Stimulated activated CD8-positive, alpha-beta memory T cell treated with anti-CD3 and anti-CD28 coated beads, Interleukin-15, amount 100 ng/mL, for 48 hours (primary cell): ENCODE measurements around the gene PWWP2B.
A peak's percentile ranks its signal among the peaks of the same experiment; 100 is the strongest.

ENCODE experiments used
- DNase-seq, 2 donors: peaks; one replicate each; pipeline ENCODE4 v3.0.0-alpha.2; 2020; ENCODE audit warnings: low read depth in 2 of 2

Gene PWWP2B

GRCh38 chr10:132447446-132448247, 50.6 kb downstream of the PWWP2B start:
- DNase-seq: peak; percentile 78 to 82

GRCh38 chr10:132448248-132448731, 51.3 kb downstream of the PWWP2B start:
- peak; percentile 58 to 59 for DNase-seq

DNA sequence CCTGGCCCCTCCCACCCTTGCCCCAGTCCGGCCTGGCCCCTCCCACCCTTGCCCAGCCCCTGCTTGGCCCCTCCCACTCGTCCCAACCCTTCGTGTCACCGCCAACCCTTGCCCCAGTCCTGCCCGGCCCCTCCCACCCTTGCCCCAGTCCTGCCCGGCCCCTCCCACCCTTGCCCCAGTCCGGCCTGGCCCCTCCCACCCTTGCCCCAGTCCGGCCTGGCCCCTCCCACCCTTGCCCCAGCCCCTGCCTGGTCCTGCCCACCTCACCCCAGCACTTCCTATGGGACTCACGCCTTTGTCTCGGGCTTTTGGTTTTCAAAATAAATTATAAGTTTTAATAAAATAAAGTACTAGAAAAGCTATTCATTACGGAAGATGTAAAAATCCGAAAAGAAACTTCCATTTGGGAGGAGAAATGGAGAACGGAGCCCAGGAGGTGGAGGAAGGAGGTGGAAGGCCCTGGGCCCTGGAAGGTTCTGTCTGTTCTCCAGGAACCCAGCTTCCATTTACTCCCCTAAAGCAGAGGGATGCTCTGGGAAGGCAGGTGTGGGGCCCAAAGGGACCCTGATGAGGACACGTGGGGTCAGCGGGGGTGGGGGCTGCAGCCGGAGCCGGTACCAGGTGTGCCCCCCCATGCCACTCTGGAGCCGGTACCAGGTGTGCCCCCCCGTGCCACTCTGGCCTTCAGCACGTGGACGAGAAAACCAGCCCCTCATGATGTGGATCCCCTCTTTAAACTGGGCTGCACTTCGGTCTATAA, 52.2 kb downstream of the PWWP2B start:
- no peak for DNase-seq

DNA sequence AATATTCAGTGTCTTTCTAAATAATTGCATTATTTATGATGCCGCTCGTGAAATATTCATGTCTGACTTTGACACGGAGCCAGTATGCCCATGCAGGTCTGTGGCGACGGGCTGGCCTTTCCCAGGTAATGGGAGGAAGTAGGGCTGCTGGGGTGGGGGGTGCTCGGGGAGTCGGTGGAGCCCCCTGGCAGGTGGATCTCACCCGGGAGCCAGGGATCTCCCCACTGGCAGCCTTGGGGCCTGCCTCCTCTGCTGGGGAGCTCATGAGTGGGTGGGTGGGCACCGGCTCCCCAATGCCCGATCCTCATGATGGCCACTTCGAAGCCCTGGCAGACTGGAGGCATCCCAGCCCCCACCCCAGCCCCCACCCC, 52.8 kb downstream of the PWWP2B start:
- no peak for DNase-seq

GRCh38 chr10:132450466-132450824, 53.4 kb downstream of the PWWP2B start:
- DNase-seq: no peak

DNA sequence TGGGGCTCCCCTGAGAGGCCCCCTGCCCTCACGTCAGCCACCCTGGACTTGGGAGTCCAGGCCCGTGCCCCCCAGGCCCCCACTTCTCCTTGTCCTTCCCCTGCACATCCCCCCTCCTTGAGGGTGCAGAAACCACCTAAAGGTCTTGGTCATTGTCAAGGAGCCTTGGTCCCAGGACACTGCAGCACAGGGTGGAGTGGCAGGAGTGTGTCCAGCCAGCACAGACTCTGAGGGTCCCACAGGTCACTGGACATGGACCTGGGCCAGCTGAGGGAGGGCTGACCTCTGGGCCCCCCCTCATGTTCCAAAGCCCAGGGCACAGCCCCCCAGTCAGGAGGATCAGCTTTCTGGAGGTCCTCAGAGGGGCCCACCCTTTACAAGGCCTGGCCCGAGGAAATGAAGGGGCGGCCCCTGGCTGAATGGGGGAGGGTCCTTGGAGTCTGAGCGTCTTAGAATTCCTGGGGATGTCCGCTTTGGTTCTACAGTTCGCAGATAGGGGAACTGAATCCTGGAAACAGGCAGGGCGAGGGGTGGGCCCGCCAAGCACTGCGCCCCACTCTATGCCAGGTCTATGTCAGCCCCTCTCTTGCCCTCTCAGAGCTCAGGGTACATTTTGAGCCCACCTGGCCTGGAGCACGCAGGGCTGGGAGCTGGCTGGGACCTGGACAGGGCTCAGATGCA, 54.0 kb downstream of the PWWP2B start:
- DNase-seq: no peak

- no peak for DNase-seq
These were observed 54.7 kb downstream of the PWWP2B start for GRCh38 chr10:132451506-132452215.

GRCh38 chr10:132452216-132452650, 55.2 kb downstream of the PWWP2B start:
- no peak for DNase-seq

DNA sequence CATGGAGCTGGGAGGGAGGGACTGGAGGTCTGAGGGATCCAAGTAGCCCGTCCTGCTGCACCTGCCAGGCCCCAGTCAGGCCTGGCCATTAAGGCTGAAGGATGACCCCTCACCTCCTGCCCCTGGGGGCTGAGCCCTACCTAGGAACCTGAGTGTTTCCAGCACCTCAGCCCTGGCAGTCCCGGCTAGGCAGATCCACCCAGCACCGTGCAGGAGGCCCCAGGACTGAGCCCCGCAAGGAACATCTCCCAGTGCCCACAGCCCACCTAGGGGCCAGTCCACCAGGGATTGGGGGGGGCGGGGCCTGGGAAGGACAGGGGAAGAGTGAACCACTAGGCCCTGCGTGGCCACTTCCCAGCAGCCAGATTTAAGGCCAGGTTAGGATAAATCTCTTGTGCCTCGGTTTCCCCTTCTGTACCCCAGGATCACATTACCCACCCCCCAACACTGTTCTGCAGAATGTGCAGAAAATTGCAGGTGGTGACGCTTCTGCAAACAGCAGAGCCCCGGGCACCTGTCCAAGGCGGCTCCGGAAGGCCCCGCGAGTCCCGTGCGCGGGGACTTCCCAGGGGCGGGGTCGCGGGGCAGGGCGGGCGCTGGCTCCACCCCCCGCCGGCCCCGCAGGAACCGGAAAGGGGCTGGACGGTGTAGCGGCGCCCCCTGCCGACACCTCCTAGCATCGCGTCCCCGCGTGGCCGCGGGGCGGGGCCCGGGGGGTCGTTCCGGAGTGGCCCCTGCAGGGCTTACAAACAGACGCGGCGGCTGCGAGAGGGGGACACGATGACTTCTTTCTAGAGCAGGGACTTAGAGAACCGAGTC, 55.9 kb downstream of the PWWP2B start:
- peak; percentile 78 to 80 for DNase-seq

- DNase-seq: no peak
These were observed 56.5 kb downstream of the PWWP2B start for GRCh38 chr10:132453470-132453861.

DNA sequence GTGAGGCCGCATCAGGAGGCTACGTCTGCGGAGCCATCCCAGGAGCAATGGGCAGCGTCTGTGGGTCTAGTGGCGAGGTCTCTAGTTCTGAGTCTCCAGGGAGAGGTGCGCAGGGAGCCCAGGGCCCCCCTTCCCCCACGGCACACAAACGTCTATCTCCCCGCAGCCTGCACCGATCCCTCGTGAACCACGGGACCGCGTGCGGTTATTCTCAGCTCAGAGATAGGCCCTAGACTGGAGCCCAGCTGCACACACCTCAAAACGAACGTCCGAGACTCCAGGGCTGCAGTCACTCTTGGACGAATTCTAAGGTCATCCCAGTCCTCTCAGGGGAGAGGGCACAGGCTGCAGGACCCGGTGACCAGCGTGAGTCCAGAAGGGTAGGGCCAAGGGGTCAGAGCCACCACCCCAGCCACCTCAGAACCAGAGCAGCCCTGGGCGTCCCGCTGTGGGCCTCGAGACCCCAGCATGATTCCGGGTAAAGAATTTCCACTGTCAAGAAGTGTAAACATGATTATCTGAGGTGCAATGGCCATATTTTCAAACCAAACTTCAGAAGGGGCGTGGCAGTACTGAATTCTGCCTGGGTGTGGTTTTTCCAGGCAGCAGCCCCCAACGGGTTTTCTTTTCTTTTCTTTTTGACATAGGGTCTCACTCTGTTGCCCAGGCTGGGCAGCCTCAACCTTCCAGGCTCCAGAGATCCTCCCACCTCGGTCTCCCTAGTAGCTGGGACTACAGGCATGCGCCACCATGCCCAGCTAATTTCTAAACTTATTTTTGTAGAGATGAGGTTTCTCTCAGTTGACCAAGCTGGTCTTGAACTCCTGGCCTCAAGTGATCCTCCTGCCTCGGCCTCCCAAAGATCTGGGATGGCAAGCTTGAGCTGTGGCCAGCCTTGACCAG, 57.5 kb downstream of the PWWP2B start:
- no peak for DNase-seq

DNA sequence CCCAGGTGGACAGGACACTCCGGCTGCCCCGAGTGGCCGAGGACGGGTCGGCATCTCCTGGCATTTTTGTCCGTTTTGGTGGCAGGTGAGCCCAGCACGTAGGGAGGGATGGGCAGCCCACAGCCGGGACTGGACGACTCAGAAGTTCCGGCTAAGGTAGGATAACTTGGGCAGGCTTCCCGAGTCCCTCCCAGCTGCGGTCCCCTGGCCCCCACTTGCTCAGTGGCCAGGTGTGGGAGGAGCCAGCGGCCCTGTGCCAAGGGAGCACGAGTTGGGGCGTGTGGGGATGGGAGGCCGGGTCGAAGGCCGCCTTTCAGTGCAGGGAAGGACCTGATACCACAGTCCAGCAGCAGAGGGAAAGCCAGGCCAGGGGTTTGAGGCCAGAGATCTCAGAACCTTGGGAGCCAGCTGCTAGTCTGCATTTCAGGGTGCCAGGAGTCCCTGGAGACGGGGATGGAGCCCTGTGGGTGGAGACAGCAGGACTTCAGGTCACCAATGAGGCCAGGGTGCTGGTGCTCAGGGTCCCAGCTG, 58.5 kb downstream of the PWWP2B start:
- DNase-seq: no peak

DNA sequence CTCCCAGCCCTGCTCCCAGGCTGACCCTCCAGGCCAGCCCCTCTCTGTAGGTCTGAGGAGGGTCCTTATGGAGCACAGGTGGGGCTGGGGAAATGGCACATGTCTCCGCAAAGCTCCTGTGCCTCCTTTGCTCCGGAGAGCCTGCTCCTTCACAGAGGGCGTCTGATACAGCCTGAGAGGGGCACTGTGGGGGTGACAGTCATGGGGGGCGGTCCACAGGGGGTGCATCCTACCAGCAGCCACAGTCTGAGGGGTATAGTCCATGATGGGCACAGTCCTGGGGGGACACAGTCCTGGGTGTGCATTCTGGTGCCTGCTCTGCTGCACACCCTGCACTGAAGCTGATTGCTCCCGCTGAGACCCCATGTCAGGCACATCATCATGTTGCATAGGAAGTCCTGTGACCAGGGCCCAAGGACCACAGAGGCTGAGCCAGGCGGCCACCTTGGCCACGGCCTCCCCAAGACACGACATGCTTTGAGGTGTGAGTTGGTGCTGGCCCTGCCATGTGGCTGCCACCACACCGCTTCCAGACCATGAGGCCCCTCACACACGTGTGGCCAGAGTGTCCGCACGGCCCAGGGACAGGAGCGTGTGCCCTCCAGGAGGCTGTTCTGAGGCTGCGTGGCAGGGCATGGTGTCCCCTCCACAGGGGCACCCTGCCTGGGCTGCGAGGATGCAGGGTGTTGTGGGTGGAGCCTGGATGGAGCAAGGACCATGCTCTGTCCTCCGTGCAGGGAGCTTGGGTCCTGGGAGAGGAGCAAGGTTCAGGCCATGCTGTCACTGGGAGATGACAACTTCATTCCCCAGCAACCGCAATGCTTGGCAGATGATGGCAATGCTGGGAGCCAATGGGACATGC, 59.2 kb downstream of the PWWP2B start:
- no peak for DNase-seq

DNA sequence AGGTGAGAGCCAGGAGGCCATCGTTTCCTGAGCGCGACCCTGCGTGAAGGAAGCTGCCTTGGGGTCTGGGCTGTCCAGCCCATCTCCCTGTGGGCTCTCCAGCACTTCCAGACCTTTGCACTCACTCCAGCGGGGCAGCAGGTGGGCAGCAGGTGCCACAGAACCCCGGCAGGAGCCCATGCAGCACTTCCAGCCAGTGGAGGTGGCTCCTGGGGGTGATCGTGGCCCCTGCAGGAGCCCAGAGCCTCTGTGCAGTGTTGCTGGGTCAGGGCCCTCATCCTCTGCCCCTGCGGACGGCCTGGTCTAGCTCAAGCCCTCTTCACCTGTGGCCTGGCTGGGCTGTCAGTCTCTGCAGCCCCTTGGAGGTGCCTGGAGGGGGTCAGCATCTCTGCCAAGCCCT, 59.9 kb downstream of the PWWP2B start:
- no peak for DNase-seq

- DNase-seq: no peak
These were observed 60.5 kb downstream of the PWWP2B start for GRCh38 chr10:132457328-132458070.

GRCh38 chr10:132458071-132458585, 61.1 kb downstream of the PWWP2B start:
- DNase-seq: no peak

DNA sequence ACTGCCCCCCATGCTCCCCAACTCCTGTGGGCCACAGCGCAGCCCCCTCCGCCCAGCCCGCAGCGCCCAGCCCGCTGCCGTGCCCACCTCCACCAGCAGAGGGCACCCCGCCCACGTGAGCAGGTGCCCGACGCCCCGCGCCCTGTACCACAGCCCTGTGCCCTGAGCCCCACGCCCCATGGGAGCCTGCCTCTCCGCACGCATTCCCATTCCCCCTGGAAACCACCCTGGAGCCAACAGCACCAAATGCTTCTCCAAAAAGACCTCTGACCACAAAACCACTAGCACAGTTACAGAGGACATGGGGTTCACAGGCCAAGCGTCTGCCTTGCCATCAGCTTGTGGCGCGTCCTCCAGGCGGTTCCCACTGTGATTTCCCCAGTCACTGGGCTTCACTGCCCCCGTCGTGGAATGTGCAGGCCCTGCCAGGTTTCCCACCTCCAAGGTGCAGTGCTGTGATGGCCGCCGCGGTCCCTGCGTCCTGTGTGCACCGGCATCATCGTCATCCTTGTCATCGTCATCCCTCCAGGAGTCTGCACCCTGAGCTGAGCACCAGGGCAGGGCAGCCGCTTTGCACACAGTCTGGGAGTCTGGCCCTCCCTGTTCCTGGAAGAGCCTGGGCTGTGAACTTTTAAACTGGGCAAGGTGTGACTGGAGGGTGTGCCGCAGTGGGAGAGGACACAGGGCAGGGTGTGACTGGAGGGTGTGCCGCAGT, 61.7 kb downstream of the PWWP2B start:
- DNase-seq: peak; percentile 28 to 37
